Forelimb muscle (tissue), 1 donor: Measurements from ENCODE around the gene ASPG. TPM values are rescaled to one million over a fixed set of nuclear protein-coding genes. Genes with fewer than 3 reads are reported as not detected.

Experiments
- DNase-seq: peaks from one replicate; pipeline ENCODE4 v3.0.0-alpha.2; 2013; ENCODE audit warnings: low read depth
- polyA plus RNA-seq: library from polyadenylated mRNA; unstranded; fragments of 120-200 nt; gene quantifications from one replicate; pipeline ENCODE4 v1.2.1, GENCODE V29; 2013; ENCODE audit not compliant: insufficient read length

Gene ASPG
- polyA plus RNA-seq: 2.5 TPM

GRCh38 chr14:104085032-104085888 lies at the start of gene ASPG:
ASPG (plus strand) TSS chr14:104085700; CDS start chr14:104085771, 71 bp downstream.
- no peak for DNase-seq

GRCh38 chr14:104036212-104036611 lies 49.3 kb upstream of the ASPG start:
- DNase-seq: no peak

GRCh38 chr14:104037074-104037473 lies 48.4 kb upstream of the ASPG start:
- DNase-seq: no peak

GRCh38 chr14:104037903-104038302 lies 47.6 kb upstream of the ASPG start:
- no peak for DNase-seq

GRCh38 chr14:104039214-104039613 lies 46.3 kb upstream of the ASPG start:
- DNase-seq: no peak

GRCh38 chr14:104040539-104040938 lies 45.0 kb upstream of the ASPG start:
- DNase-seq: no peak

- no peak for DNase-seq
Measured at GRCh38 chr14:104041430-104042104, 43.9 kb upstream of the ASPG start.

- DNase-seq: no peak
Measured at GRCh38 chr14:104044016-104044415, 41.5 kb upstream of the ASPG start.

GRCh38 chr14:104047761-104048160 lies 37.7 kb upstream of the ASPG start:
- DNase-seq: no peak

GRCh38 chr14:104048758-104049507 lies 36.6 kb upstream of the ASPG start:
- DNase-seq: no peak

- no peak for DNase-seq
Measured at GRCh38 chr14:104049576-104050240, 35.8 kb upstream of the ASPG start.

- DNase-seq: no peak
Measured at GRCh38 chr14:104051092-104051813, 34.2 kb upstream of the ASPG start.

- DNase-seq: no peak
Measured at GRCh38 chr14:104054222-104054905, 31.1 kb upstream of the ASPG start.

GRCh38 chr14:104062281-104062680 lies 23.2 kb upstream of the ASPG start:
- DNase-seq: no peak

GRCh38 chr14:104064003-104064402 lies 21.5 kb upstream of the ASPG start:
- DNase-seq: no peak

GRCh38 chr14:104066279-104066678 lies 19.2 kb upstream of the ASPG start:
- DNase-seq: no peak

GRCh38 chr14:104066719-104067295 lies 18.7 kb upstream of the ASPG start:
- DNase-seq: no peak

GRCh38 chr14:104069541-104069940 lies 16.0 kb upstream of the ASPG start:
- no peak for DNase-seq

- DNase-seq: no peak
Measured at GRCh38 chr14:104072586-104072985, 12.9 kb upstream of the ASPG start.

GRCh38 chr14:104073764-104074163 lies 11.7 kb upstream of the ASPG start:
- no peak for DNase-seq
